NCI-H146 treated with DMSO at 0.1 percent for 48 hours (cell line): ENCODE data around the gene AHRR.
"Not testable (repeated sequence)": the region's sequence is repeated elsewhere in the genome, so short reads cannot be mapped to it uniquely, and the experiment has no call there.

ENCODE experiments used
- DNase-seq: peaks from one replicate; lab custom pipeline; 2025; ENCODE audit not compliant: unreplicated experiment; lab: John Stamatoyannopoulos, UW

Gene AHRR

GRCh38 chr5:483011-483410, 161.5 kb downstream of the AHRR start:
- DNase-seq: no peak

GRCh38 chr5:483434-484140, 162.1 kb downstream of the AHRR start:
- DNase-seq: no peak

- DNase-seq: no peak
Observed at GRCh38 chr5:484556-484955, 163.0 kb downstream of the AHRR start.

GRCh38 chr5:485113-485945, 163.8 kb downstream of the AHRR start:
- no peak for DNase-seq

- no peak for DNase-seq
Observed at GRCh38 chr5:485946-486491, 164.5 kb downstream of the AHRR start.

- not testable (repeated sequence) for DNase-seq
Observed at GRCh38 chr5:486597-486996, 165.1 kb downstream of the AHRR start.
